Right lobe of liver (tissue), 4 donors: ENCODE results near the gene CDO1.

Source experiments
- CTCF ChIP-seq, 4 donors: fragments of 200-600 bp in 3 of 4; fragments of 450-650 bp in 1 of 4; IDR thresholded peaks; one replicate each; pipeline versions ENCODE4 v1.5.1 to v1.8.0; 2016 to 2022; ENCODE audit warnings: antibody characterized with exemption in 4 of 4, mild to moderate bottlenecking in 2 of 4
- POLR2A ChIP-seq: fragments of 450-650 bp; IDR thresholded peaks from one replicate; pipeline ENCODE4 v1.6.1; 2017; ENCODE audit warnings: antibody characterized with exemption, mild to moderate bottlenecking
- donor health status: DM: no; HTN: no; CAD: no.
- donor health status: DM: no; HTN: no; CAD: no.
- donor health status: DM: no; HTN: yes; CAD: no.

DNA sequence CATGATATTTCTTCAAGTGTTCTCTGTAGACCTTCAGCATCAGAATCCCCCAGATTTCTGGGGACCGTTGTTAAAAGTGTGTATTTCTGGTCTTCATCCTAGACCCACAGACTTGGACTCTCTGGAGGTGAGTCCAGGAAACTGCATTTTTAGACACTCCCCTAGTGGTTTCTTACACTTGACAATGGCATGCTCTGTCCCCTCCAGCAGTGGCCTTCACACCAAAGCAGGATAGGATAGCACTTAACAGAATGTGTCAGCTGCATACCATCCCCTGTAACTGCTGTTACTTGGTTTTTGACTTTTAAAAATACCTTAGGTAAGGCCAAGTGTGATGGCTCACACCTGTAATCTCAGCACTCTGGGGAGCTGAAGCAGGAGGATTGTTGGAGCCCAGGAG is 20.8 kb downstream of the CDO1 start:
- no peak for TF ChIP-seq CTCF (IDR thresholded peaks at IDR 0.05)
- no peak for TF ChIP-seq POLR2A
